ENCODE measurements around the gene SLC30A3. TPM values are rescaled to one million over a fixed set of nuclear protein-coding genes. Genes with fewer than 3 reads are reported as not detected.

The SLC30A3 gene
- total and polyA plus RNA-seq, 2 of the 13 experiments (the other 11 are each of a cell fraction or from before 2014, with no cell fraction given) = 0.38 to 0.79 TPM

DNA sequence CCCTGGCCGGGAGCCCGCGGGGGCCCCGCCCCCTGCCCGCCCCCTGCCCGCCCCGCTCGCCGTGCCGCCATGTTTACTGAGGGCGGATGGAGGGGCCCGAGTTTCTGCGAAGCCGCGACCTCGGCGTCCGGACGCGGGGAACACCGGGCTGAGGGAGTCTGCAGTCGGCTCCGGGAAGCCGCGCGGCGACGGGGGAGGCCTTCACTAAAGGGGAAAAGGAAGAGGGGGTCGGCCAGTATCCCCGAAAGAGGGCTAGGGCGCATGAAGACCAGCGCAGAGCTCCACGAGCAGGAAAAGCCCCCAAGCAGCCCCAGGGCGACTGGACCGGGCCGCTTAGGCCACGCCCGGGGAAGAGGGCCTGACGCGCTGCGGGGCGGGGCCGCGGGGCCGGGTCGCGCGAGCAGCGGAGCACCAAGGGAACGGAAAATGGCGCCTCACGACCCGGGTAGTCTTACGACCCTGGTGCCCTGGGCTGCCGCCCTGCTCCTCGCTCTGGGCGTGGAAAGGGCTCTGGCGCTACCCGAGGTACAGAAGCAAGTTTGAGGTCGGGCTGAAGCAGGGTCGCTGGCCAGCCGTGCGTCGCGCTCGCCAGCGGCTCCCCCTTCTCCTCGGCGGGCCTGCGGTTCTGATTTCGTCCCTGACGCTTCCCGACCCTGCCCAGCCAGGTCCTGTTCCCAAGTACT, 50.8 kb downstream of the SLC30A3 start, which contains the start of the genes ATRAID and SLC5A6 (continued):
- TF ChIP-seq FLYWCH1 (CRISPR knock-in tag; IDR thresholded peaks at IDR 0.05) (no peak), NFATC3 (CRISPR knock-in tag; IDR thresholded peaks at IDR 0.05) (no peak), ZBTB38 (CRISPR knock-in tag; IDR thresholded peaks at IDR 0.05) (peak; percentile 60; the same call in 1 of the 2 replicates), ZNF878 (CRISPR knock-in tag; IDR thresholded peaks at IDR 0.05) (peak; percentile 84), ZNF777 (CRISPR knock-in tag; IDR thresholded peaks at IDR 0.05) (peak; percentile 69), YEATS2 (CRISPR knock-in tag; IDR thresholded peaks at IDR 0.05; ENCODE audit: borderline replicate concordance) (peak; percentile 86)
- TF ChIP-seq, protein P1, sequence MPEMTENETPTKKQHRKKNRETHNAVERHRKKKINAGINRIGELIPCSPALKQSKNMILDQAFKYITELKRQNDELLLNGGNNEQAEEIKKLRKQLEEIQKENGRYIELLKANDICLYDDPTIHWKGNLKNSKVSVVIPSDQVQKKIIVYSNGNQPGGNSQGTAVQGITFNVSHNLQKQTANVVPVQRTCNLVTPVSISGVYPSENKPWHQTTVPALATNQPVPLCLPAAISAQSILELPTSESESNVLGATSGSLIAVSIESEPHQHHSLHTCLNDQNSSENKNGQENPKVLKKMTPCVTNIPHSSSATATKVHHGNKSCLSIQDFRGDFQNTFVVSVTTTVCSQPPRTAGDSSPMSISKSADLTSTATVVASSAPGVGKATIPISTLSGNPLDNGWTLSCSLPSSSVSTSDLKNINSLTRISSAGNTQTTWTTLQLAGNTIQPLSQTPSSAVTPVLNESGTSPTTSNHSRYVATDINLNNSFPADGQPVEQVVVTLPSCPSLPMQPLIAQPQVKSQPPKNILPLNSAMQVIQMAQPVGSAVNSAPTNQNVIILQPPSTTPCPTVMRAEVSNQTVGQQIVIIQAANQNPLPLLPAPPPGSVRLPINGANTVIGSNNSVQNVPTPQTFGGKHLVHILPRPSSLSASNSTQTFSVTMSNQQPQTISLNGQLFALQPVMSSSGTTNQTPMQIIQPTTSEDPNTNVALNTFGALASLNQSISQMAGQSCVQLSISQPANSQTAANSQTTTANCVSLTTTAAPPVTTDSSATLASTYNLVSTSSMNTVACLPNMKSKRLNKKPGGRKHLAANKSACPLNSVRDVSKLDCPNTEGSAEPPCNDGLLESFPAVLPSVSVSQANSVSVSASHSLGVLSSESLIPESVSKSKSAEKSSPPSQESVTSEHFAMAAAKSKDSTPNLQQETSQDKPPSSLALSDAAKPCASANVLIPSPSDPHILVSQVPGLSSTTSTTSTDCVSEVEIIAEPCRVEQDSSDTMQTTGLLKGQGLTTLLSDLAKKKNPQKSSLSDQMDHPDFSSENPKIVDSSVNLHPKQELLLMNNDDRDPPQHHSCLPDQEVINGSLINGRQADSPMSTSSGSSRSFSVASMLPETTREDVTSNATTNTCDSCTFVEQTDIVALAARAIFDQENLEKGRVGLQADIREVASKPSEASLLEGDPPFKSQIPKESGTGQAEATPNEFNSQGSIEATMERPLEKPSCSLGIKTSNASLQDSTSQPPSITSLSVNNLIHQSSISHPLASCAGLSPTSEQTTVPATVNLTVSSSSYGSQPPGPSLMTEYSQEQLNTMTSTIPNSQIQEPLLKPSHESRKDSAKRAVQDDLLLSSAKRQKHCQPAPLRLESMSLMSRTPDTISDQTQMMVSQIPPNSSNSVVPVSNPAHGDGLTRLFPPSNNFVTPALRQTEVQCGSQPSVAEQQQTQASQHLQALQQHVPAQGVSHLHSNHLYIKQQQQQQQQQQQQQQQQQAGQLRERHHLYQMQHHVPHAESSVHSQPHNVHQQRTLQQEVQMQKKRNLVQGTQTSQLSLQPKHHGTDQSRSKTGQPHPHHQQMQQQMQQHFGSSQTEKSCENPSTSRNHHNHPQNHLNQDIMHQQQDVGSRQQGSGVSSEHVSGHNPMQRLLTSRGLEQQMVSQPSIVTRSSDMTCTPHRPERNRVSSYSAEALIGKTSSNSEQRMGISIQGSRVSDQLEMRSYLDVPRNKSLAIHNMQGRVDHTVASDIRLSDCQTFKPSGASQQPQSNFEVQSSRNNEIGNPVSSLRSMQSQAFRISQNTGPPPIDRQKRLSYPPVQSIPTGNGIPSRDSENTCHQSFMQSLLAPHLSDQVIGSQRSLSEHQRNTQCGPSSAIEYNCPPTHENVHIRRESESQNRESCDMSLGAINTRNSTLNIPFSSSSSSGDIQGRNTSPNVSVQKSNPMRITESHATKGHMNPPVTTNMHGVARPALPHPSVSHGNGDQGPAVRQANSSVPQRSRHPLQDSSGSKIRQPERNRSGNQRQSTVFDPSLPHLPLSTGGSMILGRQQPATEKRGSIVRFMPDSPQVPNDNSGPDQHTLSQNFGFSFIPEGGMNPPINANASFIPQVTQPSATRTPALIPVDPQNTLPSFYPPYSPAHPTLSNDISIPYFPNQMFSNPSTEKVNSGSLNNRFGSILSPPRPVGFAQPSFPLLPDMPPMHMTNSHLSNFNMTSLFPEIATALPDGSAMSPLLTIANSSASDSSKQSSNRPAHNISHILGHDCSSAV (CRISPR knock-in tag; IDR thresholded peaks at IDR 0.05; ENCODE audit: borderline replicate concordance) = no peak; the same call in 1 of the 2 replicates
- TF ChIP-seq, protein P2, sequence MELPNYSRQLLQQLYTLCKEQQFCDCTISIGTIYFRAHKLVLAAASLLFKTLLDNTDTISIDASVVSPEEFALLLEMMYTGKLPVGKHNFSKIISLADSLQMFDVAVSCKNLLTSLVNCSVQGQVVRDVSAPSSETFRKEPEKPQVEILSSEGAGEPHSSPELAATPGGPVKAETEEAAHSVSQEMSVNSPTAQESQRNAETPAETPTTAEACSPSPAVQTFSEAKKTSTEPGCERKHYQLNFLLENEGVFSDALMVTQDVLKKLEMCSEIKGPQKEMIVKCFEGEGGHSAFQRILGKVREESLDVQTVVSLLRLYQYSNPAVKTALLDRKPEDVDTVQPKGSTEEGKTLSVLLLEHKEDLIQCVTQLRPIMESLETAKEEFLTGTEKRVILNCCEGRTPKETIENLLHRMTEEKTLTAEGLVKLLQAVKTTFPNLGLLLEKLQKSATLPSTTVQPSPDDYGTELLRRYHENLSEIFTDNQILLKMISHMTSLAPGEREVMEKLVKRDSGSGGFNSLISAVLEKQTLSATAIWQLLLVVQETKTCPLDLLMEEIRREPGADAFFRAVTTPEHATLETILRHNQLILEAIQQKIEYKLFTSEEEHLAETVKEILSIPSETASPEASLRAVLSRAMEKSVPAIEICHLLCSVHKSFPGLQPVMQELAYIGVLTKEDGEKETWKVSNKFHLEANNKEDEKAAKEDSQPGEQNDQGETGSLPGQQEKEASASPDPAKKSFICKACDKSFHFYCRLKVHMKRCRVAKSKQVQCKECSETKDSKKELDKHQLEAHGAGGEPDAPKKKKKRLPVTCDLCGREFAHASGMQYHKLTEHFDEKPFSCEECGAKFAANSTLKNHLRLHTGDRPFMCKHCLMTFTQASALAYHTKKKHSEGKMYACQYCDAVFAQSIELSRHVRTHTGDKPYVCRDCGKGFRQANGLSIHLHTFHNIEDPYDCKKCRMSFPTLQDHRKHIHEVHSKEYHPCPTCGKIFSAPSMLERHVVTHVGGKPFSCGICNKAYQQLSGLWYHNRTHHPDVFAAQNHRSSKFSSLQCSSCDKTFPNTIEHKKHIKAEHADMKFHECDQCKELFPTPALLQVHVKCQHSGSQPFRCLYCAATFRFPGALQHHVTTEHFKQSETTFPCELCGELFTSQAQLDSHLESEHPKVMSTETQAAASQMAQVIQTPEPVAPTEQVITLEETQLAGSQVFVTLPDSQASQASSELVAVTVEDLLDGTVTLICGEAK (IDR thresholded peaks at IDR 0.05) = no peak
- TF ChIP-seq, protein P2 (CRISPR knock-in tag; IDR thresholded peaks at IDR 0.05) = peak; percentile 72
- TF ChIP-seq, protein P3, sequence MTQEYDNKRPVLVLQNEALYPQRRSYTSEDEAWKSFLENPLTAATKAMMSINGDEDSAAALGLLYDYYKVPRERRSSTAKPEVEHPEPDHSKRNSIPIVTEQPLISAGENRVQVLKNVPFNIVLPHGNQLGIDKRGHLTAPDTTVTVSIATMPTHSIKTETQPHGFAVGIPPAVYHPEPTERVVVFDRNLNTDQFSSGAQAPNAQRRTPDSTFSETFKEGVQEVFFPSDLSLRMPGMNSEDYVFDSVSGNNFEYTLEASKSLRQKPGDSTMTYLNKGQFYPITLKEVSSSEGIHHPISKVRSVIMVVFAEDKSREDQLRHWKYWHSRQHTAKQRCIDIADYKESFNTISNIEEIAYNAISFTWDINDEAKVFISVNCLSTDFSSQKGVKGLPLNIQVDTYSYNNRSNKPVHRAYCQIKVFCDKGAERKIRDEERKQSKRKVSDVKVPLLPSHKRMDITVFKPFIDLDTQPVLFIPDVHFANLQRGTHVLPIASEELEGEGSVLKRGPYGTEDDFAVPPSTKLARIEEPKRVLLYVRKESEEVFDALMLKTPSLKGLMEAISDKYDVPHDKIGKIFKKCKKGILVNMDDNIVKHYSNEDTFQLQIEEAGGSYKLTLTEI (CRISPR knock-in tag; conservative IDR thresholded peaks at IDR 0.05) = no peak
